T1000 (cell line): ENCODE measurements around the gene CHD5.

Experiments used
- DNase-seq: peaks from one replicate; lab custom pipeline; 2025; ENCODE audit warnings: mixed read lengths; lab: John Stamatoyannopoulos, UW

Gene CHD5

DNA sequence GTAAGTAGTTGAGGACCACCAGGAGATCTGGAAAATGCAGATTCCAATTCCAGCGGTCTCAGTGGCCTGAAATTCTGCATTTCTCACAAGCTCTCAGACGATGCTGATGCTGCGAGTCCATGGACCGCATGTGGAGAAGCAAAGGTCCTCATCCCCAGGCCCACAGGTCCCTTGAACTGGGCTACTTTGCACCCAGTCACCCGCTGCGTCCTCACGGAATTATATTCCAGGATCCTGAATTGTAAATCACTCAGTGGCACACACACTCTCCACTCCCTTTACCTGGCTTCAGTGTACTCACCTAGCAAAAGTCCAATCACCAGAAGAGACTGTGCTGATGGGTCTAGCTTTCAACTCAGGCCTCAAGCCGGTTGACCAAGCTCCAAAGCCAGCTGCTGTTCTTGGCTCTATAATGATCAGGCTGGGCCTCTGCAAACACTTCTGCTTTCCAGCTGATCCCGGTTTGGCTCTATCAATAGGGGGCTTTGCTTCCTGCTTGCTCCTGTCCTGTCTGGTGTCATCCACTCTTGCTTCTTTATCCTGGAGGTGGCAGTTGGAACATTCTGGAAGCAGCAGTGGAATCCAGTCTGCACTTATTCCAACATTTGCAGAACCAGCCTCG is 20.2 kb upstream of the CHD5 start:
- no peak for DNase-seq

DNA sequence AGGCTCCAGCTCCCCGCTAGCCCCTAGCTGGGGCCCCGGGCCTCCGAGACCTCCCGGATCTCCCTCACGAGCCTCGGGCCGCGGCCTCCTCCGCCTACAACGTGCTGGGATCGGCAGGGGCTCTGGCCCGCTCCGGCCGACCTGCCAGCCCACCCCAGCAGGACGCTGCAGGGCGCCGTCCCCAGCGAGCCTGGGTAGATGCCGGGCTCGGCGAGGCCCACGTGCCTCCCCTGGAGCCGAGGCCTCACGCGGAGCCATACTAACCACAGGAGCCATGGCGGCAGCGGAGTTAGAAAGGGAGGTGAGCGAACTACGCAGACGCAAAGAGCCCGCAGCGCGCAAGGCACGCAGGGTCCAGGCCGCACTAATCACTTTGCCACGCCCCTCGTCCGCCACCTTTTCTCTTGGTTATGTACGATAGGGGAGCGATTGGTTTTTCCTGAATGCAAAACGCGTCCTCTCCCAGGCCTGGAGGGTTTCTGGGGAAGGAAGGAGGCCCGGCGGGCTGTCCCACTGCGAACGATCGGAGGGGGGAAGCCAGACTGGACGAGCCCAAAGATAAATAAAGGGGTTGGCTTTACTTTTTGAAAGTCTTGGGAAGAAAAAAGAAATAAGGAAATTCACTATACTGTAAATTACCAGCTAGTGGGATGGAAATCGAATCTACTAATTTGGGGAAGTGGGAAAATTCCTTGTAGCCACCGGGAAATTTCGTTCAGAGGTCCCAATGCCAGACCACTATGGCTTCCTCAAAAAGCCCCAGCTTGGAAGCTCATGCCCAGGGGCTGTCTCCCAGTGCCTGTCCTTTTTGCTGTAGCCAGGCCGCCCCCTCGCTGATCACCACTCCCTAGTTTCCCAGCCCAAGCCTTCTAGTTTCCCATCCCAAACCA is 19.4 kb upstream of the CHD5 start, which contains the start of gene RPL22:
RPL22 (minus strand) TSS at position 298 of the 890 bp plus-strand sequence; CDS start at position 276, 22 bp downstream.
- DNase-seq: peak; percentile 96

DNA sequence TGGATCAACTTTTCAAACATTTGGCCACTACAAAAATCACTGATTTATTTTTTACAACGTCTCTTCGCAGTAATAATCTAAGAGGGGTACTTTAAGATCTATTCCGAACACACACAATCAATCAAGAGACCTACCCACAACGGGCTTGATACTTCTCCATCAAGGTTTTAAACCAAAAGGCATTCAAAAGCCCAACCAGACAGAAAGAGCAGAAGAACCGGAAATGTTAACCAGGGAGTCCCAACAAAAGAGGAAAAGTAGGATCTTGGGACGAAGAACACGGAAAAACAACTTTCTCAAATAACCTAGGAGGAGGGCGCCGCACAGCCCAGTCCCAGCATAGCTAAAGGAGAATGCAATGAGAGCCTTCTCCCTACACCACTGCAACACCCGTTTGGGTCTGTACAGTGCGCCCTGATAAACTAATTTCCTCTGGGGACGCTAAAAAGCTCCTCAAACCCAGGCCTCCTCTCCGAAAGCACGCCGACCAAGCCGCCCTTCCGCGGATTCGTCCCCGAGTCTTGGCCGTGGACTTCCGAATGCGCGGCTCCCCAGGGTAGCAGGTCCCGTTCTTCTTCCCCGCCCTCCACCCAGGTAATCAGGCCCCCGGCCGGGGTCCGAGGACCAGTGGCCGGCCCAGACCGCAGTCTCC is 18.7 kb upstream of the CHD5 start:
- DNase-seq: no peak

DNA sequence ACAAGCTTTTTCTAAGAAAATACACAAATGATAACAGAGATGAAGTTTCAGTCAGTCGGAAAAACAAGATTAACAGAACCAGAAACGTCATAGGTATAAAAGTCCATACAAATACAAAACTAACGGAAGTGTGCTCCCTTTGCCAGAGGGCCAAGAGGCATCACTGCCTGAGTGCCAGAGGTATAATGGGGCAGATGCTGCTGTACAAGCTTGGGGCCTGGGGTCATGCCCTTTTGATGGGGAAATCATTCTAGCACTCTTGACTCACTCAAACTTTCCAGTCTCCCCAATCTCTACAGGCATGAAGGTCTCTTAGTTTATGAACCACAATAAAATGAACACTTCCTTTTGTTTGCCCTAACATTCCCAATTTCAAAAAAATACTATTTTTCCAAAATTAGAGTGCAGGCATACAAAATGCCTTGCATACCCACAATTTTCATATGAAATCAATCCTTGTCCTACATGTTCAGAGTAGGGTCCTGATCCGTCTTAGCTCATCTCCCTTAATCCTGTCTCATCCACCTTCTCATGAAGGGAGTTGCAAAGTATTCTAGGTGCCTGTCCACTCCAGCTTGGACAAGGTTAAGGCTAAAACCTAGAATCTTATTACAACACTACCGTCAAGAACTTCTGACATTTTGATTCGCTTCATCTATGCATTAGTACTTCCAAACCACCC is 17.8 kb upstream of the CHD5 start:
- DNase-seq: no peak

DNA sequence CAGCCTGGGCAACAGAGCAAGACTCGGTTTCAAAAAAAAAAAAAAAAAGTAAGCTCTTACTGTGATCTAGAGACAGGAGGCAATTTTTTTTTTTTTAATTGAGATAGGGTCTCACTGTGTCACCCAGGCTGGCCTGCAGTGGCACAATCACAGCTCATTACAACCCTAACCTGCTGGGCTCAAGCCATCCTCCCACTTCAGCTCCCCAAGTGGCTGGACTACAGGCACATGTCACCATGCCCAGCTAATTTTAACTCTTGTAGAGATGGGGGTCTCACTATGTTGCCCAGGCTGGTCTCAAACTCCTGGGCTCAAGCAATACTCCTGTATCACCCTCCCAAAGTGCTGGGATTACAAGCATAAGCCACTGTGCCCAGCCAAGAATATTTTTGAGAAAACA is 11.8 kb upstream of the CHD5 start:
- no peak for DNase-seq

DNA sequence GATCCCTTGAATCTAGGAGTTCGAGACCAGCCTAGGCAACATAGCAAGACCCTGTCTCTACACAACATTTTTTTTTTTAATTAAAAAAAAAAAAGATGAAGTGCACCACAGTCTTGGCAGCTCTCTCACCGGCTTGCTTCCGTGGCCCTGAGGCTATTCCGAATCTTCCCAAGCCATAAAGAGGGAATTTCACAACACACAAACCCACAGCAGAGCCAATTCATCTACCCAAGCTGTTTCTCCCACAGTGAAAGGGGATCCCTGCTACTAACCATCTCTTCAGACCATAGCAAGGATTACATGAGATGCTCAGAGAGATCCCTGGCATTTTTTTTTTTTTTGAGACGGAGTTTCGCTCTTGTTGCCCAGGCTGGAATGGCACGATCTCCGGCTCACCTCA is 8.3 kb upstream of the CHD5 start:
- DNase-seq: no peak

DNA sequence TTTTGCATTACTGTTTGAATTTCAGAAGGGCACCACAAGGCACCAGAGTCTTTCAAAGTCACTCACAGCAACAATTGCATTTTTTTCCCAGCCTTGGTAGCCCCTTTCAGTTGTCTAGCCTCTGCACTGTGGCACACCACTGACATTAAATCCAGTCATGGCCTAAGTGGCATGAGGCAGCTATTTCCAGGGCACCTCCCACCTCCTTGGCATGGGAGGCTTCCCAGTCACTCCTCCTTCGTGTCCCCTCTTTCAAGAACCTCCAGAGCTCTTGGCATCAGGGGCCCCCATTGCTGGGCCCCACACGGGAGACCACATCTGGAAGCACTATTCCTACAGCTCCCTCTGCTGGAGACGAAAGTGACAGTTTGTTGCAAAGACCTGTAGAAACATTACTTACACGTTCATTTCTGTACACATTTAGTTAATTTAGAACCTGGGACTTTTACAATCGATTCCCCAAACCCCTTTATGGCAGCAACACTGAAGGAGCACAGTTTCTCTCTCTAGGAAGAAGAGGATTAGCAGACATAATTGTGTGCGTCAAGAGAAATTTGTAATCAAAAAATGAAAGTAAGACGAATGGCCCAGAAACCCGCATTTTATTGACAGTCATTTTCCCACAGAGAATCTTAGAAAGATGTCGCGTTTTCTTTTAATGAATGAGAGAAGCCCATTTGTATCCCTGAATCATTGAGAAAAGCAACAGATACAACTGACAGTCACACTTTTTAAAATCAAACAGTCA is 5.7 kb upstream of the CHD5 start:
- DNase-seq: peak; percentile 3

DNA sequence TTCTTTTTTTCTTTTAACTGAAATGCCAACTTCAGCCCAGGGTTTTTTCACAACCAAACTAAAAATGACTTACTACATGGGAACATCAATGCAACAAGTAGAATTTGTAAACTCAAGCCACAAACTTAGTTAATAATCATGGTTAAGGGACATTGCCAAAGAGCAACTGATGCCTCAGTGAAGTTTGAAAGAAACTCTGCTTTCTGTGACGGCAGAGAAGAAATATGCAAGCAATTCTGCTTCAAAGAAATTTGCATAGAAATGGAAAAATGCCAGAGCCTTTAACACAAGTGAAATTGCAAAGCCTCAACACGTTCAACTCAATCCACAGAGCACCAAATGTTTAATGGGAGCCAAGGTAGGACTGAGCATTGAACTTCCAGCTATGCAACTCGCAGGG is 5.0 kb upstream of the CHD5 start:
- no peak for DNase-seq

DNA sequence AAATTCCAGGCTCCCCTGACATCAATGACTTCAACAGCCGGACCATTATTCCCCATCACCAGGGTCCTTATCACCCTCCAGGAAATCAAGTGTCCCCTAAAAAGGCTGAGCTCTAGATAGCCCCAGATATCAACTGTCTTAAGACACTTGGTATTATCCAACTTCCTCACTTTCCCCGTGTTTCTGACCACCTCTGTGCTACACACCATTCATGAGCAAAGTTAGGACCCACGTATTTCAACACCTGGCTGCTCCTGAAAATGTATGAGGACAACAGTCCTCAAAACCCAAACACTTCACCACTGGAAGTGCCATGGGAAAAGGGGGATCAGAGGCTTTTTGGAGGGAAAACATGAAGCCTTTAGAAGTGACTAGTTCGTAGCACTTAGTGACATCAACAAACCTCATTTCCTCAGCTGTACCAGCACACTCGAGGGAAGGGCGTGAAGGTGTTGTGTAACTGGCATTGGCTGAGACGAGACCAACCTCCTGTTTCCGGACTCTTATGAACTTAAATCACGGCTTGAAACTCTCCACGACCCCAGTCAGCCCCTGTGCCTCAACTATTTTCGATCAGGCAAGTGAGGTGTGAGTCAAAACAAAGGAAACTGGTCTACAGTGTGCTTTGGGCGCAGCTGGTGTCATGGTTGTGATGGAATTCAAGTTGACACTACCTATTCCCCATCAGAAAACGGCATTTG is 4.1 kb upstream of the CHD5 start:
- no peak for DNase-seq

DNA sequence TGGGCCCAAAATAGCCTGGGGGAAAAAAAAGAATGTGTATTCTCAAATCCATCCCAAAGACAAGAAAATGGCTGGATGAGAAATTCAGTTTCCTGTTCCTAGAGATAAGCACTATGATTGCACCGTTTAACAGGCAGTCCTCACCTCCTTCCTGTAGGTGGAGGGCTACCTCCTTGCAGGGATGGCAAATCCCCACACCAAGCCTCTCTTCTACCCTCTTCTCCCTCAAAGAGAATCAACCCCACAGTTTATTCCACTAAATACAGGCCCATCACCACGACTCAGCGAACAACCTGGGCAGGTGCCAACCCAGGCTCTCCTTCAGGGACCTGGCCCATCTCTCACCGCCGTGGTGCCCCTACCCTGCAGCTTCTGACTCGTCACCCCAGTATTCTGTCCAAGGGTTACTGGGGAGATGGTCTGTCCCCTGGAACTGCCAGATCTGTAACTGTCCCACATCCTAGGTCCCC is 3.4 kb upstream of the CHD5 start:
- DNase-seq: no peak

DNA sequence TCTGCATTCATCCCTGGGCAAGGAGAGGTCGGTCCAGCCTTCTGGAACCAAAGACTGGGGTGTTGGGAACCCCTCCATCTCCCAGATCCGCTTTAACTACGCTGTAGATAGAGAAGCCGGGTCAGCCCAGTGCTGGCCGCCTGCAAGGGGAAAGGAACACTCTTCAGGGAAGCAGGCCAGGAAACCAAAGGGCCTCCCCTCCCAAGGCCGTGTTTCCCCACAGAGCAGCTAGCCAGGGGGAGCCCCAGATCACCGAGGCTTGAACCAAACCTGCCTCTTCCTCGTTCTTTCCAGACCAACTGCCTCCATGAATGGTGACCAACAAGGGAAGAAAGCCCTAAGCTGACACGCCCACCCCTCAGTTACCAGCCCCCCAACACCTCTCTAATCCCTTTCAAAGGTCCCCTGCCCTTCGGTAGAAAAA is 1.2 kb upstream of the CHD5 start:
- no peak for DNase-seq

DNA sequence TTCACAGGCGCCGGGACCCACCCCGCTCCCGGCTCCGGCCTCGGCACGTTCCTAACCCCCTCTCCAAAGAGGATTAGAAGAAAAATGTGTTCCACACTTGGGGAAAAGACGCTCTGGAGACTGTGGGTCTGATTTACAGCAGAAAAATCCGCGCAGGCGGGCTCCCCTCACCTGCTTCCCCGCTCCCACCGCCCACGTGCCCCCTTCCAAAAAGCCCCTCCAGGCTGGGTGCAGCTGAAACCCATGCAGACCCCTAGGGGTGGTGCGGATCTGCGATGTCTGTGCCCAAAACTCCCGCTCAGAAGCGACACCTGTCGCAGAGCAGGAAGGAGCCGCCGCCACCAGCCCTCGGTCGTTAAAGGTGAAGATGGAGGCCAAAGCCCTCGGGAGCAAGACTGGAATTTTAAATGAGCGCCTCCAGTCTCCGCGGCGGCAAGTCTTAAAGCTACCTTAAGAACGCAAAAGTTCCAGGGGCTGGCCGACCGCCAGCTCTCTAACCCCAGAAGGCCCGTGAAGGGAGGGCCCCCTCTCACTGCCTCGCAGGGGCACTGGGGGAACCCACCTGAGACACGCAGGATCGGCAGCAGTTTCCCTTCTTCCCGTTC is 688 bp upstream of the CHD5 start:
- no peak for DNase-seq

DNA sequence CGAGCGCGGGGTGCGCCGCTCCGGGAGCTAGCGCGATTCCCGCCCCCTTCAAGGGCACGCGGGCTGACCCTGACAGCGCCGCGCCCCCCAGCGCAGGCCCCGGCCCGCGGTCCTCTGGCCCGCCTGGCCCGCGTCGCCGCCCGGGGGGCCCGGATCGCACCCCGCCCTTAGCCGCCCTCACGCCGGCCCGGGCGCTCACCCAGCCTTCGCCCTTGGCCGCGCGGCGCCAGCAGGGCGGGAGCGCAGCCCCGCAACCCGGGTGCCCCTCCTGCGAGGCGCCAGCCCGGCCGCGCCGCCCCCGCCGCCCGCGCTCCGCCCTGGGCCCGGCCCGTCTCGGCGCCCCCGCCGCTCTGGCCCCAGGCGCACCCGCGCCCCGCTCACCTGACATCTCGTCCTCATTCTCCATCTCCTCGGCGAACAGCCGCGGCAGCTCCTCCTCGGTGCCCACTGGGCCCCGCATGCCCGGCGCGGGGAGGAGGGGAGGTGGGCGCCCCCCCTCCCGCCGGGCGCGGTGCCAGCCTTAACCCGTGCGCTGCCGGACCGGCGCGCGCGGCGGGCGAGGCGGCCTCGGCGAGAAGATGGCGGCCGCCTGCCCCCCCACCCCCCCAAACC is 451 bp downstream of the CHD5 start:
- DNase-seq: no peak

DNA sequence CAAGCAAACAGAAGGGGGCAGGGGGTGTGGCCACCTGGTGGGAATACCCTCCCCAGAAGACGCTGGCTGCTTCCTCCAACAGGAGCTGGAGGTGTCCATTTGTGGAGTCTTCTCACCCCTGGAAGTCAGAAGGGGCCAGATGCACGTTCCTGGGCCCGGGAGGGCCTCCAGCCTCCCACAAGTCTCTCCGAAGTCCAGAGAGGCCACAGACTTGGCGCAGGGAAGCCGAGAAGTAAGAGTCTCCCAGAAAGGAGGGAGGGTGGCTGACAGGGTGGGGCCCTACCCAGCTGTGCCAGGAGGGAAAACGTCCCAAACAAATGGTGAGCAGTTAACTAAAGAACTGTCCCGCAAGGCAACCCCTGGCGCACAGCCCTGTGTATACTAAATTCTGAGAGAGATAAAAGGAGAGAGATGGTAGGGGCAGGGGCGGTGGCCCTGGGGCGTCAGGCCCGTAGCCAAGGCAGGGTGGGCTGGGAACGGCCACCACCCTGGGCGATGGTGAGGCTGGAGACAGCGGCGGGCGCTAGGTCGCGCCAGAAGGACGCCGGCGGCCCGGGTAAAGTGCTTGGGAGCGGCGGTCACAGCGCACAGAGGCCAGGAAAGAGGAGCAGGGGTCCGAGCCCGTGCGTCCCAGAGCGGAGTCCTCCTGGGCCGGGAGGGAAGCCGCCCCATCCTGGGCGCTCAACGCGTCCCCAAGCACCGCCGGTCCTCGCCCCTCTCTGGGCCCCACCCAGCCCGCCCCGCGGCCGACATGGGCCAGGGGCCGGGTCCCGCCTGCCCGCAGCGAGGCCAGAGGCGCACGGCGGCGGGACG is 1.2 kb downstream of the CHD5 start:
- DNase-seq: no peak

DNA sequence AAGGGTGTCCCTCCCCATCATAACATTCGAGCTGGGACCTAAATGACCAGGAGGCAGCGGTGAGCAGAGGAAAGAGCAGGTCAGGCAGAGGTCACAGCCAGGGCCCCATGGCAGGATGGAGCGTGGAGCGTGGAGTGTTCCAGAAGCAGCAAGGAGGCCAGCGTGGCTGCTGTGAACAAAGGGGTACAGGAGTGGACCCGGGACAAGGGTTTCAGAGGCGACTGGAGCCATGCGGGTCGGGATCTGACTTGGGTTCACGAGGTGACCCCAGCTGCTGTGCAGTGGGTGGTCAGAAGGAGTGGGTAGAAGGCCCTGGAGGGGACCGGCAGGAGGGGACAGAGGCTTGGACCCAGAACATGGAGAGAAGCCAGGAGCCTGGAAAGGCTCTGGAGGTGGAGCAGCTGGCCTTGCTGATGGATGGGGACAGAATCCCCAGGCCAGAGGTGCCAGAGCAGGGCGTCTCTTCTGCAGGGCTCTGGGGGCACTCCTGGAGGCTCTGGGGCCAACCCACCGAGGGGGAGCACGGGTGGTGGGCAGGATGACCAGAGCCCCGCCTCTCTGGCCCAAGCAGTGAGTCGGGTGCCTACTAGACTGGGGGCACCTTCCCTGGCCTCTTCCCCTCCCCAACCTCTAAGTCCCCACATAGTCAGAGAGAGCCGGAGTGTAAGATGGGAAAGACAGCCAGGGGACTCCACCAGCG is 2.3 kb downstream of the CHD5 start:
- no peak for DNase-seq

DNA sequence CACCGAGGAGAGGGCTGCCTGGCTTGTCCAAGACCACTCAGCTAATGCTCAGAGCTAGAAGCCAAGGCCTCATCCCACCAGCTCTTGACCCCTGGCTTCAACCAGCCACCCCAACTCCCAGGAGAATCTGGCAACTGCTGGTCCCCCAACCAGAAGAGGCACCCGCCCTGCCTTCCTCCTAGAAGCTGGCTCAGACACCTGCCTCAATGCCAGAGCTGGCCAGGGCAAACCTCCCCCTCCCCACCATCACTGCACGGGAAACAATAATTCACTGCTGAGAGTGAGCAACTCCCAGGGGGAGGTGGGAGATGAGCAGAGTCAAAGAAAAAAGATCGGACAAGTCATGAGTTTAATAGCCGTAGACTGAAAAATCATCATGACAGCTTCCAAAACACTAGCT is 3.3 kb downstream of the CHD5 start:
- no peak for DNase-seq

DNA sequence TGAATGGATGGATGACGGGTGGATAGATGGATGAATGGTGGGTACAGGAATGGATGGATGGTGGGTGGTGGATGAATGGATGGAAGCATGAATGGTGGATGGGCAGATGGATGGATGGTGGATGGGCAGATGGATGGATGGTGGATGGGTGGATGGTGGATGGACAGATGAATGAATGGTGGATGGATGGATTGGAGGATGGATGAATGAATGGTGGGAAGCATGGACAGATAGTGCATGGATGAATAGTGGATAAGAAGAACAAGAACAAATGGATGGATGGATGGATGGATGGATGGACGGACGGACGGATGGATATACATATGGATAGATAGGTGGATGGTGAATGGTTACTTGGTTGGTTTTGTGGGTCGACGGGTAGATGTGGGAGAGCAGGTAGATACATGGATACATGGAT is 4.7 kb downstream of the CHD5 start:
- no peak for DNase-seq

DNA sequence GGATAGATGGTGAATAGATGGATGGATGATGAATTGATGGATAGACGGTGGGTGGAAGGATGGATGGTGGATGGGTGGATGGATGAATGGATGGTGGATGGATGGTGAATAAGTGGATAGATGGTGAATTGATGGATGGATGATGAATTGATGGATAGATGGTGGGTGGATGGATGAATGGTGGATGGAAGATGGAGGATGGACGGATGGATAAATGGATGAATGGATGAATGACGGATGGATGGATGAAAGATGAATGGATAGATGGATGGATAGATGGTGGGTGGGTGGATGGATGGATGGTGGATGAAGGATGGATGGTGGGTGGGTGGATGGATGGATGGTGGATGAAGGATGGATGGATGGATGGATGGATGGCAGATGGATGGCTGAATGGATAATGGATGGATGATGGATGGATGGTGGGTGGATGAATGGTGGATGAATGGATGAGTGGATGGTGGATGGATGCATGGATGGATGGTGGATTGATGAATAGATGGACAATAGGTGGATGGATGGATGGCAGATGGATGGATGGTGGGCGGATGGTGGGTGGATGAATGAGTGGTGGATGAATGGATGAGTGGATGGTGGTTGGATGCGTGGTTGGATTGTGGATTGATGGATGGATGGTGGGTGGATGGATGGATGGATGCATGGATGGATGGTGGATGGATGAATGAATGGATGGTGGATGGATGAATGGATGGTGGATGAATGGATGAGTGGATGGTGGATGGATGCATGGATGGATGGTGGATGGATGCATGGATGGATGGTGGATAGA is 5.3 kb downstream of the CHD5 start:
- no peak for DNase-seq
